ENCODE measurements around the gene MAST4.
A peak's percentile ranks its signal among the peaks of the same experiment; 100 is the strongest.

MAST4 gene

DNA sequence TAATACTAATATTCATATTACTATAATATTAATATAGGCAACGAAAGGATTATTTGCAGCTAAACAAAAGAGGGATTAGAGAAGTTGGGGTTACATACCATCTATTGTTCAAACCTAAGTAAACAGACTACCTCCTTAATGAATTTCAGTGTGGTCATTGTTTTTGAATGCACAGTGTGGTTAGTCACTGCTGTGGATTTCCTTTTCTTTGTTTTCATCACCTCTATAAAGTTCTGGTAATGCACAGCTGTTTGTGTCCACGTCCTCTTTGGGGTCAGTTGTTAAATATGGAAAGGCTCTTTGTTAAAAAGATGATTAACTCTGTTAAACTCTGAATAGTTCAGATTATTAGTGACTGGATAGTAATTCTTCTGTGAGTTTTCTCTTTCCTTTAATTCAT, 233.6 kb downstream of the MAST4 start:
- H3K4me2 ChIP-seq (ENCODE audit: low read length) = no peak overlapping the region
- no peak for TF ChIP-seq CTCF (IDR thresholded peaks at IDR 0.05; ENCODE audit: low read depth, low read length, poor library complexity, severe bottlenecking)
- no peak for TF ChIP-seq EZH2phosphoT487 (IDR thresholded peaks at IDR 0.05; ENCODE audit: borderline replicate concordance, low read length)
- no peaks in the 10 kb centered on the region for H3K9me2 ChIP-seq (replicated peaks; ENCODE audit: control insufficient read depth, low read length)
- no peaks in the 10 kb centered on the region for H3K79me2 ChIP-seq (ENCODE audit: control insufficient read depth, low read length)
- H4K20me1 ChIP-seq (ENCODE audit: control insufficient read depth, insufficient read depth, low read depth, low read length) = no peaks in the 10 kb centered on the region
- H3K9me3 ChIP-seq (ENCODE audit: control insufficient read depth, insufficient read depth, low read length) = no peaks in the 10 kb centered on the region
- no peak overlapping the region for H3K27ac ChIP-seq (ENCODE audit: low read depth, low read length)
- H3K4me3 ChIP-seq (ENCODE audit: low read length) = no peak overlapping the region
- peaks cover 29% of the 10 kb centered on the region for H3K27me3 ChIP-seq (ENCODE audit: control insufficient read depth, low read length)
- H3K36me3 ChIP-seq (ENCODE audit: control insufficient read depth, low read length) = no peaks in the 10 kb centered on the region
- H3F3A ChIP-seq (ENCODE audit: control insufficient read depth, insufficient read depth) = no peaks in the 10 kb centered on the region
- peaks cover 9% of the 10 kb centered on the region for H3K4me1 ChIP-seq (ENCODE audit: control insufficient read depth, low read length)

- H3K4me2 ChIP-seq (ENCODE audit: low read length) = no peak overlapping the region
- peaks cover 9% of the 10 kb centered on the region for H3K4me1 ChIP-seq (ENCODE audit: control insufficient read depth, low read length)
- no peak overlapping the region for H3K27ac ChIP-seq (ENCODE audit: low read depth, low read length)
- H3K9me2 ChIP-seq (replicated peaks; ENCODE audit: control insufficient read depth, low read length) = no peaks in the 10 kb centered on the region
- H3K27me3 ChIP-seq (ENCODE audit: control insufficient read depth, low read length) = peaks cover 29% of the 10 kb centered on the region
- peak; percentile 27 for TF ChIP-seq CTCF (IDR thresholded peaks at IDR 0.05; ENCODE audit: low read depth, low read length, poor library complexity, severe bottlenecking)
- TF ChIP-seq EZH2phosphoT487 (IDR thresholded peaks at IDR 0.05; ENCODE audit: borderline replicate concordance, low read length) = no peak
- H3K9me3 ChIP-seq (ENCODE audit: control insufficient read depth, insufficient read depth, low read length) = no peaks in the 10 kb centered on the region
- no peaks in the 10 kb centered on the region for H3K79me2 ChIP-seq (ENCODE audit: control insufficient read depth, low read length)
- no peak overlapping the region for H3K4me3 ChIP-seq (ENCODE audit: low read length)
- no peaks in the 10 kb centered on the region for H3F3A ChIP-seq (ENCODE audit: control insufficient read depth, insufficient read depth)
- no peaks in the 10 kb centered on the region for H4K20me1 ChIP-seq (ENCODE audit: control insufficient read depth, insufficient read depth, low read depth, low read length)
- no peaks in the 10 kb centered on the region for H3K36me3 ChIP-seq (ENCODE audit: control insufficient read depth, low read length)
Observed at GRCh38 chr5:66830636-66831035, 234.4 kb downstream of the MAST4 start.

- Histone ChIP-seq H4K20me1 (ENCODE audit: control insufficient read depth, insufficient read depth, low read depth, low read length) (no peaks in the 10 kb centered on the region), H3K36me3 (ENCODE audit: control insufficient read depth, low read length) (no peaks in the 10 kb centered on the region), H3K4me1 (ENCODE audit: control insufficient read depth, low read length) (no peaks in the 10 kb centered on the region), H3K27ac (ENCODE audit: low read depth, low read length) (no peak overlapping the region), H3K4me3 (ENCODE audit: low read length) (no peak overlapping the region), H3K9me3 (ENCODE audit: control insufficient read depth, insufficient read depth, low read length) (no peaks in the 10 kb centered on the region), H3F3A (ENCODE audit: control insufficient read depth, insufficient read depth) (no peaks in the 10 kb centered on the region), H3K9me2 (replicated peaks; ENCODE audit: control insufficient read depth, low read length) (no peaks in the 10 kb centered on the region), H3K79me2 (ENCODE audit: control insufficient read depth, low read length) (no peaks in the 10 kb centered on the region), H3K4me2 (ENCODE audit: low read length) (no peak overlapping the region), H3K27me3 (ENCODE audit: control insufficient read depth, low read length) (peaks cover 7% of the 10 kb centered on the region; the same call in 1 of the 2 replicates)
- no peak for TF ChIP-seq CTCF (IDR thresholded peaks at IDR 0.05; ENCODE audit: low read depth, low read length, poor library complexity, severe bottlenecking)
- no peak for TF ChIP-seq EZH2phosphoT487 (IDR thresholded peaks at IDR 0.05; ENCODE audit: borderline replicate concordance, low read length)
Observed at GRCh38 chr5:66839636-66840185, 243.5 kb downstream of the MAST4 start.

Data from DOHH2 (cell line).